HEK293 (cell line): ENCODE results near the gene ZDHHC14.

Experiments
- HIC1 ChIP-seq: fragments of 450-650 bp; formaldehyde crosslinking; IDR thresholded peaks from 2 replicates; pipeline ENCODE4 v1.5.1; 2016; ENCODE audit warnings: missing biosample characterization, missing genetic modification characterization
- MEIS1 ChIP-seq: sonication (generic); formaldehyde crosslinking; IDR thresholded peaks from 2 replicates; pipeline ENCODE4 v1.8.1; 2022; ENCODE audit warnings: missing genetic modification reagents, mild to moderate bottlenecking, borderline replicate concordance
- TRIM28 ChIP-seq: IDR thresholded peaks from 2 replicates; pipeline ENCODE4 v1.6.1; 2011; ENCODE audit warnings: low read length, control low read depth, borderline replicate concordance
- ZNF184 ChIP-seq: fragments of 450-650 bp; IDR thresholded peaks from 2 replicates; pipeline ENCODE4 v1.5.1; 2018; ENCODE audit warnings: missing biosample characterization, mild to moderate bottlenecking, missing genetic modification characterization
- ZNF23 ChIP-seq: fragments of 450-650 bp; formaldehyde crosslinking; IDR thresholded peaks from 2 replicates; pipeline ENCODE4 v1.5.1; 2016; ENCODE audit warnings: missing biosample characterization, missing genetic modification characterization, borderline replicate concordance
- TF ChIP-seq, protein P1 (sequence below): fragments of 450-650 bp; formaldehyde crosslinking; IDR thresholded peaks from 2 replicates; pipeline ENCODE4 v1.5.1; 2016; ENCODE audit warnings: missing biosample characterization, missing genetic modification characterization
- TF ChIP-seq, protein P2 (sequence below): fragments of 450-650 bp; formaldehyde crosslinking; IDR thresholded peaks from 2 replicates; pipeline ENCODE4 v1.5.1; 2016; ENCODE audit warnings: missing biosample characterization, missing genetic modification characterization

DNA sequence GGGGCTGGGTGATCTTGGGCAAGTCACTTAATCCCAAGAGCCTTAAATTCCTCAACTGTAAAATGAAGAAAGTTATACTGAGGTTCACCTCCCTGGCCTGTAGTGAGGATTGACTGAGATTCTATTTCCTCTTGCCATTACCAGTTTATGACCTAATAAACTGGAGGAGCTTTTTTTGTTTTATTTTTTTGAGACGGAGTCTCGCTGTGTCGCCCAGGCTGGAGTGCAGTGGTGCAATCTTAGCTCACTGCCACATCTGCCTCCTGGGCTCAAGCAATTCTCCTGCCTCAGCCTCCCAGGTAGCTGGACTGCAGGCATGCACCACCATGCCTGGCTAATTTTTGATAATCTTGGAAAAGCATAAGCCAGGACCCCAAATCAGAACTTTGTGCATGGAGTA, 280.7 kb downstream of the ZDHHC14 start:
- no peak for TF ChIP-seq TRIM28
- no peak for TF ChIP-seq MEIS1 (CRISPR knock-in tag)
- no peak for TF ChIP-seq HIC1 (tag by site-specific recombination)
- no peak for TF ChIP-seq ZNF23 (tag by site-specific recombination)
- TF ChIP-seq ZNF184 (tag by site-specific recombination), result no peak
- TF ChIP-seq, protein P1, sequence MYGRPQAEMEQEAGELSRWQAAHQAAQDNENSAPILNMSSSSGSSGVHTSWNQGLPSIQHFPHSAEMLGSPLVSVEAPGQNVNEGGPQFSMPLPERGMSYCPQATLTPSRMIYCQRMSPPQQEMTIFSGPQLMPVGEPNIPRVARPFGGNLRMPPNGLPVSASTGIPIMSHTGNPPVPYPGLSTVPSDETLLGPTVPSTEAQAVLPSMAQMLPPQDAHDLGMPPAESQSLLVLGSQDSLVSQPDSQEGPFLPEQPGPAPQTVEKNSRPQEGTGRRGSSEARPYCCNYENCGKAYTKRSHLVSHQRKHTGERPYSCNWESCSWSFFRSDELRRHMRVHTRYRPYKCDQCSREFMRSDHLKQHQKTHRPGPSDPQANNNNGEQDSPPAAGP (tag by site-specific recombination), result no peak
- TF ChIP-seq, protein P2, sequence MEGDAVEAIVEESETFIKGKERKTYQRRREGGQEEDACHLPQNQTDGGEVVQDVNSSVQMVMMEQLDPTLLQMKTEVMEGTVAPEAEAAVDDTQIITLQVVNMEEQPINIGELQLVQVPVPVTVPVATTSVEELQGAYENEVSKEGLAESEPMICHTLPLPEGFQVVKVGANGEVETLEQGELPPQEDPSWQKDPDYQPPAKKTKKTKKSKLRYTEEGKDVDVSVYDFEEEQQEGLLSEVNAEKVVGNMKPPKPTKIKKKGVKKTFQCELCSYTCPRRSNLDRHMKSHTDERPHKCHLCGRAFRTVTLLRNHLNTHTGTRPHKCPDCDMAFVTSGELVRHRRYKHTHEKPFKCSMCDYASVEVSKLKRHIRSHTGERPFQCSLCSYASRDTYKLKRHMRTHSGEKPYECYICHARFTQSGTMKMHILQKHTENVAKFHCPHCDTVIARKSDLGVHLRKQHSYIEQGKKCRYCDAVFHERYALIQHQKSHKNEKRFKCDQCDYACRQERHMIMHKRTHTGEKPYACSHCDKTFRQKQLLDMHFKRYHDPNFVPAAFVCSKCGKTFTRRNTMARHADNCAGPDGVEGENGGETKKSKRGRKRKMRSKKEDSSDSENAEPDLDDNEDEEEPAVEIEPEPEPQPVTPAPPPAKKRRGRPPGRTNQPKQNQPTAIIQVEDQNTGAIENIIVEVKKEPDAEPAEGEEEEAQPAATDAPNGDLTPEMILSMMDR (tag by site-specific recombination), result no peak
